Measurements from ENCODE around the gene DST. TPM values are rescaled to one million over a fixed set of nuclear protein-coding genes. Genes with fewer than 3 reads are reported as not detected.

DST gene
- total and polyA plus RNA-seq, 2 of the 8 experiments (the other 6 are each of a cell fraction or from before 2014, with no cell fraction given), result 49.4 to 116 TPM

GRCh38 chr6:56655249-56655648, 12.6 kb upstream of the DST start (continued):
- no peak for TF ChIP-seq CHD7 (IDR thresholded peaks at IDR 0.05; ENCODE audit: insufficient replicate concordance, low read length)
- TF ChIP-seq CREB1 (IDR thresholded peaks at IDR 0.05), result no peak
- TF ChIP-seq KDM5A (IDR thresholded peaks at IDR 0.05; ENCODE audit: low read length), result no peak
- TF ChIP-seq, protein P1, sequence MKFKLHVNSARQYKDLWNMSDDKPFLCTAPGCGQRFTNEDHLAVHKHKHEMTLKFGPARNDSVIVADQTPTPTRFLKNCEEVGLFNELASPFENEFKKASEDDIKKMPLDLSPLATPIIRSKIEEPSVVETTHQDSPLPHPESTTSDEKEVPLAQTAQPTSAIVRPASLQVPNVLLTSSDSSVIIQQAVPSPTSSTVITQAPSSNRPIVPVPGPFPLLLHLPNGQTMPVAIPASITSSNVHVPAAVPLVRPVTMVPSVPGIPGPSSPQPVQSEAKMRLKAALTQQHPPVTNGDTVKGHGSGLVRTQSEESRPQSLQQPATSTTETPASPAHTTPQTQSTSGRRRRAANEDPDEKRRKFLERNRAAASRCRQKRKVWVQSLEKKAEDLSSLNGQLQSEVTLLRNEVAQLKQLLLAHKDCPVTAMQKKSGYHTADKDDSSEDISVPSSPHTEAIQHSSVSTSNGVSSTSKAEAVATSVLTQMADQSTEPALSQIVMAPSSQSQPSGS (IDR thresholded peaks at IDR 0.05; ENCODE audit: low read length), result no peak
- no peak for TF ChIP-seq NANOG (IDR thresholded peaks at IDR 0.05; ENCODE audit: insufficient read depth, low read depth, low read length, poor library complexity, severe bottlenecking)
- TF ChIP-seq RXRA (IDR thresholded peaks at IDR 0.05; ENCODE audit: insufficient read depth, low read depth, low read length), result no peak
- no peak for TF ChIP-seq HDAC6 (IDR thresholded peaks at IDR 0.05; ENCODE audit: low read depth, low read length)
- TF ChIP-seq EZH2 (IDR thresholded peaks at IDR 0.05; ENCODE audit: low read depth, low read length, severe bottlenecking), result no peak
- no peak for TF ChIP-seq CBX8 (IDR thresholded peaks at IDR 0.05; ENCODE audit: borderline replicate concordance, low read depth, low read length)
